GM21515 (cell line): Measurements from ENCODE around the gene PEG3.

Experiments used
- ATAC-seq: cut with Tn5 transposase; IDR thresholded peaks from one replicate; pipeline ENCODE4 v1.9.1; 2021; ENCODE audit not compliant: unreplicated experiment

Gene PEG3

DNA sequence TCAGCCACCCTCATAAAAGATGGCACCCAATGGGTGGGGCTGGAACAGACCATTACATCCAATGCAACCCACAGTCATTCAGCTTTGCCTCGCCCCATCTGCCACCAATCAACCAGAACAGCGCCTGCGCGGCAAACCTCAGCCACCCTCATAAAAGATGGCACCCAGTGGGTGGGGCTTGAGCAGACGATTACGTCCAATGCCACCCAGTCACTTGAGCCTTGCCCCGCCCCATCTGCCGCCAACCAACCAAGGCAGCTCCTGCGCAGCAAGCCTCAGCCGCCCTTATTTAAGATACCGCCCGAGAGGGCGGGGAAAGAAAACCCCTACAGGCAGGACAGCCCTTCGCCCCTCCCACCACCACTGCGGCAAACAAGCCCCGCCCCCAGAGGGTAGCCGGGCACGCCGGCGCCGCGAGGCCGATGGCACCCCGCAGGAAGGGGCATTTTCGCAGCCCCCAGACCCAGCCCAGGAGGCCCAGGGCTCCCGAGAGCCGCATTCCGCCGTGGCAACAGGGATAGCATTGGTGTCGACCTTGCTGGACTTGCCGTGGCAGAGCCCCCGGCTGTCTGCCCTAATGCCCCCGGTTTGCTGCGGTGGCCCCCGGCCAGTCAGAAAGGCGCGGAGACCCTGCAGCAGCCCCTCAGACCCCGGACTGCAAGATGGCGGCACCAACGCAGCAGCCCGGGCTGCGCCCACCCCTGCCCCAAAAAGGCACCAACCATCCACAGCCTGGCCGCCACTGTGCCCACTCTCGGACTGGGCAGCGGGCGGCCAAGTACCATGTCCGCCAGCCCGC lies 675 bp downstream of the PEG3 start:
- no peak for ATAC-seq

DNA sequence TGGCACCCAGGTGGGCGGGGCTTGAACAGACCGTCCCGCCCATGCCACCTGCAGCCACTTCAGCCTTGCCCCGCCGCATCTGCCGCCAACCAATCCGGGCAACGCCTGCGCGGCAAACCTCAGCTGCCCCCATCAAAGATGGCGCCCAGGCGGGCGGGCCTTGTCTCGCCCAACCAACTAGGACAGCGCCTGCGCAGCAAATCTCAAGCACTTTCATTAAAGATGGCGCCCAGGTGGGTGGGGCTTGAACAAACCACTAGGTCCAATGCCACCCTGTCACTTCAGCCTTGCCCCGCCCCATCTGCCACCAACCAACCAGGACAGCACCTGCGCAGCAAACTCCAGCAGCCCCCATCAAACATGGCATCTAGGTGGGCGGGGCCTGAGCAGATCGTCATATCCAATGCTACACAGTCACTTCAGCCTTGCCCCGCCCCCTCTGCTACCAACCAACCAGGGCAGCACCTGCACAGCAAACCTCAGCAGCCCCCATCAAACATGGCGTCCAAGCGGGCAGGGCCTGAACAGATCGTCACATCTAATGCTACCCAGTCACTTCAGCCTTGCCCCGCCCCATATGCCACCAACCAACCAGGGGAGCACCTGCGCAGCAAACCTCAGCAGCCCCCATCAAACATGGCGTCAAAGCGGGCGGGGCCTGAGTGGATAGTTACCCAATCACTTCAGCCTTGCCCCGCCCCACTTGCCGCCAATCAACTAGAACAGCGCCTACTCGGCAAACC lies 1.4 kb downstream of the PEG3 start:
- no peak for ATAC-seq

DNA sequence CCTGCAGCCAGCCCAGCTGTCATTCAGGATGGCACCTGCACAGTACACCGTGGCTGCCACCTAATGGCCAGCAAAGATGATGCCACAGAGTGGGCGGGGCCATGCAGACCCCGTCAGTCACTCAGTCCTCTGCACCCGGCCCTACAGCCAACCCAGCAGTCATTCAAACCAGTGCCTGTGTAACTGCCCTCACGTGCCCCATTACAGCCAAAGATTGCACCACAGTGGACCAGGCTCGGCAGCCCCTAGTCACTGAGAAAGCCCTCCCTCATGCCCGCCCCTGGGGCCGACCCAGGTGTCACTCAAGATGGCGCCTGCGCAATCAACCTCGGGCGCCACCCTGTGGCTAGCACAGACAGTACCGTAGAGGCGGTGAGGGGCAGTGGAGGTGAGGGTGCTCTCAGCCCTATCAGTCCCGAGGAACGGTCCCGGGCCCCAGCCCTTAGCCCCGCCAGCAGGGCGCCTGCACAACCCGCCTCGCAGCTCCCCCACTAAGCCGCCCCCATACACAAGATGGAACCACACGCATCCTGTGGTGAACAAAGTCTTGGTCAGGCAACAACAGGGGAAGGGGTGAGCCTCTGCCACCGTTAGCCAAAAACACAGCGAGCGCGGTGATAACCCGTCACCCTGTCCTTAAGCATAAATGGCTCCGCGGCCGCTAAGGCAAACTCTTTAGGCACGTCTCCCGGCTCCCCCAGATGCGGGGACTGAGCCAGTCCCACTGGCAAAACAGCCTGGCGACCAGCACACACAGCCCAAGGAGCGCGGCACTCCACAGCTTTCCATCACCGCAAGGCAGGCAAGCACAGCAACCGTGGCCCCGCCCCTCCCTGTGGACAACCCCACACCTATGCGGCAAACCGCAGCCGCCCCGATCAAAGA lies 2.3 kb downstream of the PEG3 start:
- ATAC-seq: no peak

DNA sequence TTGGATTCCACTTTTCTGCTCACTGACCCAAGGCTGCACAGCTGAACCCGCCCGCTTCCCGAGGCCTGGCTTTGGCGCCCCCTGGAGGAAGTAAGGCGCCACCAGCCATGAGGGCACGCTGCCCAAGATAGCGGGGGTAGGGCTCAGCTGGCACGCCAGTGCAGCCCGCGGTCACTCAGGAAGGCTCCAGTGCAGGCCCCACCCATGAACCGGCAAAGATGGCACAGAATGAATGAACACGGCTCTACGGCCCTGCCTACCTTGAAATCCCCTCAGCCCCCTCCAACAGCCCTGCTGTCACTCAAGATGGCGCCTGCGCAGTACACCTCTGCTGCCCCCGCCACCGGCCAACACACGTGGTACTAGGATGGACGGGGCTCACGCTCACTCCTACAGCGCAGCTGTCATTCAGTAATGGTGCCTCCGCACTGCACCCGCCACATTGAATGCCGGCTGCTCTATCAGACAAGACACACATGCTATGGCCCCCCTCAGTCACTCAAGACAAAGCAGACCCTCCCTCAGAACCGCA lies 3.0 kb downstream of the PEG3 start:
- no peak for ATAC-seq

DNA sequence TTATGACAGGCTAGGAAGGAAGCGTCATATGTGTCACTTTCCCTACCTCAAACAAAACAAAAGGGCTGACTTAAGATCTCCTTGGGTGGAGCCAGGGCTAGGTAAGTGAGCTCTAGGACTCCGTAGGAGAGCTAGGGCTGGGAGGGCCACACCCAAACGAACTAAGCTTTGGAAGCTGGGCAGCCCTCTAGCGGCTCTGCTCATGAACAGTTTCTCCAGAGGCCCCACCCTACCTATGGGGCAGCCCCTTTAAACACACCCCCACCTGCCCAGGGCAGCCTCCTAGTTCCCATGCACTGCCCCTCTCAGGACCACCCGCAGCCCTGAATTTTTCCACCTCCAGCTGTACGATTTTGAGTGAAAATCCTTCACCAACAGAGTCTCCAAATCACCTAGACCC lies 3.5 kb downstream of the PEG3 start:
- ATAC-seq: no peak

DNA sequence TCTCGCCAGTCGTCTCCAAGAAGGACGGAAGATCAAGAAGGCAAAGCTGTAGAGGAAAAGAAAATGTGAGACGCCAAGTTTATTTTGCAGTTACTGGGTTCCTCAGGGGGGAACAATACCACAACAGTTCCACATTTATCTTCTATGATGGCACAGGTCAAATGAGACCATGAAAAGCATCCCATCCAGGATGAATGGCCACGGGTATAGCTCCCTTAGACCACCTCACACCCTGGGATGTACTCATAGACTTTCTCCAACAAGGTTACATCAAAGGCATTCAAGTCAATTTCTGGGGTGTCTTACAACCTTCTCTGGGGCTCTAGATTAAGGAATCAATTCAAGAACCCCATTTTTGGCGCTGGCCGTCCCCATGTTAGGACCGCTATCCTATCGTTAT lies 4.5 kb downstream of the PEG3 start:
- no peak for ATAC-seq

DNA sequence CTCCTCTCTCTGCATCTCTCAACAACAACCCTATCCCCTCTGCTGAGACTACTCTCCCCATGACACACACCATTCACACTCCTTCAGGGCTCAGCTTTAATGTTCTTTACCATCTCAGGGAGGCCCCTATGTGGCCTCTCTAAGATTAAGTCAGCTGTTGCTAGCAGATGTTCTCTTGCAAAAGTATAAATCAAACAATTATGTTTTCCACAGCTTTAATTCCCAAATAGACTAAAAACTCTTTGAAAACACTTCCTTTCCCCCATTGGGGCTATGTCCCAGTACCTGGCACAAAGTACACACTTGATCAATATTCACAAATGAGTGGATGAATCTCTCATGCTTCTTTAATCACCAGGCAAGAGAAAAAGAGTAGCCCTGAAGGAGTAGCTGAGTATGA lies 5.1 kb downstream of the PEG3 start:
- no peak for ATAC-seq

DNA sequence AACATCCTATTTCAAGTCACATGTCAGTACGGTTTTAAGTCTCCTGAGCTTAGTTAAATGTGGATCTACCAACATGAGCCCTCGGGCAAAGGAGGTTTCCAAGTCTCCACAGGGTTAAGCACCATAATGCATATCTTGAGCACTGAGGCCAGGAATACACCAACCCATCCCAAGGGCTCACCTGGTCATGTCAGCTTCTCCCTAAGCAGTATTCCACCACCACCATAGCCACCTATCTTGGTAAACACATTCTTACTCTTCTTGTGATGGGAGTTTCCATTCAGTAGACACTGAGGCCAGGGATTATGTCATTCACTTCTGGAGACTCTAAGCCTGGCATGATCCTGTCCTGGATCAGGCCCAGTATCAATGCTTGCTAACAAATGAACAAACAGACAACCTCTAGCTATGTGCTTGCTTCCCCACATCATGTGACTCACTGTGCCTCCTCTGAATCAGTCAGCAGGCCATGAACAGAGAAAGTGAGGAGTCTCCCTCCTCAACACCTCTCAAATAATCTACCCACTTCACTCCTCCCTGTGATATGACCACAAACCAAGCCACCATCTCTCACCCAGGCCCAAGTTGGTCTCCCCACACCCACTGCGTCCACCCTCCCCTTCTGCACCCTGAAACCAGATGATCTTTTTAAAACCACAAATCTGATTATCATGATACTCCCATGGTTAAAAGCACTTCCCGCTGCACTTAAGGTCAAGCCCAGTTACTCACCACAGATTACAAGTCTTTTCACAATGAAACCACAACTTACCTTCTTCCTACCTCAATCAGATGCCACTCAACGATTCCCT lies 5.8 kb downstream of the PEG3 start:
- no peak for ATAC-seq

DNA sequence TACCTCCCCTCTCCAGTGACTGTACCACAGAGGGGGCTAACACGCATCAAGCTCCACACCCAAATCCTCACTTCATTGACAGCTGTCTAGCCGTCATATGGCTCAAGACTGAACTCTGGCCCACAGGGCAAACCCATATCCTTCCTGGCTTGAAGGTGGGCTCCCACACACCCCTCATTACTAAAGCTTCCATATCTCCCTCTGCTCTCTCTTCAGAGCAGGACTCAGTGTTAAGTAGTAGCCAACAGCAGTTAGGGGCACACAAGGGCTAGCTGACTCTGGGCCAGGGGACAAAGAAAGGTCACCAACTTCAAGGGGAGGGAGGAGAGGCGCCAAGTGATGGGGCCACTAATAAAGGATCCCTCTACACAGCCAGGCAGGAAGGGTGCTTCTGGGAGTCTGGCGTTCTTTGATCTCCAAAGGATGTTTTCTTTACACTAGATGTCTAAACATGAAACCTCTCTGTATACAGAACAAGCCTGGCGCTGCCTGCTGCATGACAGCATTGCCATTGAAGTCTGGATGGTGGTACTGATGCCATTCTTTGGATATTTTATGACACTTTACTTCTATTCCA lies 8.1 kb downstream of the PEG3 start:
- ATAC-seq: no peak

DNA sequence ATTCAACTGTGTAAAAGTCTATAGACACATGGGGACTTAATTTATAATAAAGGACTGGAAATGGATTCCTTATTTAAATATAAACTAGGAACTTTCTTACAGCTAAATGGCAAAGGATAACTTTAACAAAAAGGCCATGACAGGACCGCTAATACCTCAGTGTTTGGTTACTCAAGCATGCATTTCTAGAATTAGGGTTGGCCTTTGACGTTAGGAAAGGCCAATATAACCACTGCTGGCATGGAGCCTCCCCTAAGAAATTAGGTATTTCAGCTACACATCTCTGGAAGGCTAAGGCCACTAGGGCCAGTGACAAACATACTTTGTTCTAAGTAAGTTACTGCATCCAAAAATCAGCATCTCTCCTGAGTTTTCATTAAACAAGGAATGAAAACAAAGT lies 9.3 kb downstream of the PEG3 start:
- ATAC-seq: no peak

DNA sequence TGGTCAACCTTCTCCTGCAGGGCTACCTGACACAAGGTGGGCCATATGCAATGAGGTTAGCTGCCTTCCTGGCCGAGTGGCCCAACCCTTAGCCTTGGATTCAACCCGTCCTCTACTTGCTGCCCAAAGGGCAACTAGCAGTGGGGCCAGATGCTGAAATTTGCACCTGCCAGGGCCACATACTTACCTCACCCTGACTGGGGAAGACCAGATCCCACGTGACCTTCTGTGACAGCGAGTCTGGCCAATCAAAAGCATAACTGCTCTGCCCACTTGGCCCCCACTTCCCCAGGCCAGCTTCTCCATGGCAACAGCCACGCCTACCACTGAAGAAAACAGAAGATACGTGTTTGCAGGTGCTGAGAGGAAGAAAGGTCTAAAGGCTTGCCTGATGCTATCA lies 10.9 kb downstream of the PEG3 start:
- no peak for ATAC-seq

DNA sequence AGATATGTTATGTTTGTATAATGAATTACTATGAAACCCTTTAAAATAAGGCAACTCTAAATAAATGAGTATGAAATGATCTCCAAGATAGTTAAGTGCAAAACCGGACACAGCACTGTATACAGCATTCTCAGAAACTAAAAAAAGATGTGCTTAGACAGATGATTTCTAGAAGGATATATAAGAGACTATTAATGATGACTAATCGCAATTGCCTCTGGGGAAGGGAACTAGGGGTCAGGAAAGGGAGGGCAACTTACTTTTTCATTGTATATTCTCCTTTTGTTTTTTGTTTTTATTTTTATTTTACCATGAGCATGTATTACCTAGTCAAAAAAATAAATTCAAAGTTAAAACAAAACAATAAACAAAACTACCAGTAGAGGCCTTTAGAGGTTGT lies 12.8 kb downstream of the PEG3 start:
- no peak for ATAC-seq

DNA sequence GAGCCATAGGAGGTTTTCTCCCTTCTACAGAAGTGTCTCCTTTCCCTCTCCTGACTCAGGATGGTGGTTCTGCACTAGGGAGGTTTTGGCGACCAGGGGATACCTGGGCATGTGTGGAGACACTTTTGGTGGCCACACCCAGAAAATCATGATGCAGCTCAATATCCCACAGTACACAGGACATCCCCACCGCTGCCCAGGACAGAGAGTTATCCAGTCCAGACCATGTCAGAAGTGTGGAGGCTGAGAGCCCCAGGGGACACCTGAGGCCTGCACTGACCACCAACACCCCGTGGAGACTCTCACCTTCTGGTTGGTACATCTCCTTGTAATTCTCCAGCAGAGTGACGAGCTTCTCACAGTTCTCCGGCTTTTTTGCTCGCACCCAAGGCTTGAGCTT lies 16.6 kb downstream of the PEG3 start:
- ATAC-seq: no peak

DNA sequence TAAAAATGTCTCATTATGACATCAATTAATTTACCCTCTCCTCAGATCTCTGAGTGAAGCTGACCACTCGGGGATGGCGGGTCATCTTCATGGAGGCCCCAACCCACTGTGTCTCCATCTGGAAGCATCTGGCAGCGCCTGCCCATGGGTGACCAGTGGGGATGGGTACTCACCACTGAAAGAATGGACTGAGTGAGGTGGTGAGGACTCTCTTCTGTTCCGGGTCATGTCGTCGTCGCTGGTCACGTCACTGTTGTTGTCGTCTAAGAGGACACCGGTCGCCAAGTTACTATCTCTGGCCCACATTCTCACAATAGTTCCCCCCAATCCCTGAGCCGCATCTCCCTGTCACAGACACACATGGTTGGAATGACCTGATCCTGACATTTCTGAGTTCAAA lies 17.1 kb downstream of the PEG3 start:
- no peak for ATAC-seq

DNA sequence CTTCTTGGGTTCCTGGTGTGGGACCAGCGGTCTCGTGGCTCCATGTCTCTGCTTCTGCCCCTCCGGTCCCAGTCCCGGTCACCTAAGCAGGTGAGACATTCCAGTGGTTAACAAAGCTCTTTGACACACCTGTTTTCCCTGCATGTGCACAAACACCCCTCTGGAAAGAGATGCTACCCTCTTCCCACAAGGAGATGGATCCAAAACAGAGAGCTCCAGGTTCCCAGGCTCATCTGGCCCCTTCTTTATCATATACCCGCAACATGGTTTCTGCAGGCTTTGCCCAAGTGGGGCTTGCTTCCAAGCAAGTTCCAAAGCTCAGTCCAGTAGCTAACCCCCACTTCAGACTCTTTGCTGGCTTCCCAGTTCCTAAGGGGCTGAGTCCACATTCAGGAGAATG lies 17.8 kb downstream of the PEG3 start:
- no peak for ATAC-seq

DNA sequence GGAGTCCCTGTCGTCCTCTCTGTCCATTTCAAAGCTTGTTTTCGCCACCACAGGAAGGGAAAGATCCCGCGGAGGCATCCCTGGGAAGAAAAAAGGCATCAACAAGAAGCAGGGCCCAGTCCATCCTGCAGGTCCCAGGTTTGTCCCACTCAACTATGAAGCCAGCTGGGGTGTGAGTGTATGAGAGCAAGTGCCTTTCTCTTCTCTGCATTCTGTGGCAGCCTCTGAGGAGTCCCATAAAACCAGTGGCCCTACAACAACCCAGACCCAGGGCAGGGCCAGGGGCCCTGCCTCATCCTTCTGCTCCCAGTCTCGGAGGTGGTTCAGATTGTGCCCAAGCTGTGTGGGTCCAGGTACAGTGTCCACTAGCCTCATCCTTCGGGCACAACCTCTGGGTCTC lies 18.9 kb downstream of the PEG3 start:
- ATAC-seq: no peak

DNA sequence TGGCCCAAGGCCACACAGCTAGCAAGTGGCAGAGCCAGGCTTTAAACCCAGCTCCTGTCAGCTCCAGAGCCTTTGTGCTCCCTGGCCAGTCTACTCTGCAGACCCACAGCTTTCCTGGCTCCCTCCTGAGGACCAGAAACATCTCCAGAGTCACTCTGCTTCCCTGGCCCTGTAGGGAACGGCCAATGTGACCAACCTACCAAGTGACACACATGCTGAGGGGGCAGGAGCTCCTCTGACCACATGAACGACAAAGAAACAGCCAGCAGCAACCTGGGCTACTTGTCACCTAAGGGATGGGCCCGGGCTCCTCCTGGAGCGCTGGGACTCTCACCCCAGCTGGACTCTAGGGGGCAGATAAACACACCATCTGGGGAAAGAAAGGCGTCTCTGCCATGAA lies 19.3 kb downstream of the PEG3 start:
- no peak for ATAC-seq

DNA sequence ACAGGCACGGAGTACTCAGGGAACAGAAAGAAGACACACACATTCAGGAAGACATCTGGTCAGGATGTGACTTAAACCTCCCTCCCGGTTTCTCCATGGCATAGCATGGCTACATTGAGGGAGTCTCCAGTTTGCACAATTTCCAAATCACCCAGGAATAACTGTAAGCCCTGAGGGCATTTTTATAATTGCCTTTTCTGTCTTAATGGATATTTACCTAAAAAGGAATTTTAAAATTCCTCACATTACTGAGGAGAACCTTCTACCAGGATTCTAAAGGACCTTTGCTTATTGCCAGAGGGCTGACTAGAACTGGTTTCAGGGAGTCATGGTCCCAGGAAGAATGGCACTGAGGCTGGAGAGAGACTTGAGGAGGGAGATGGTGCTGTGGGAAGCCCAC lies 21.4 kb downstream of the PEG3 start:
- no peak for ATAC-seq

DNA sequence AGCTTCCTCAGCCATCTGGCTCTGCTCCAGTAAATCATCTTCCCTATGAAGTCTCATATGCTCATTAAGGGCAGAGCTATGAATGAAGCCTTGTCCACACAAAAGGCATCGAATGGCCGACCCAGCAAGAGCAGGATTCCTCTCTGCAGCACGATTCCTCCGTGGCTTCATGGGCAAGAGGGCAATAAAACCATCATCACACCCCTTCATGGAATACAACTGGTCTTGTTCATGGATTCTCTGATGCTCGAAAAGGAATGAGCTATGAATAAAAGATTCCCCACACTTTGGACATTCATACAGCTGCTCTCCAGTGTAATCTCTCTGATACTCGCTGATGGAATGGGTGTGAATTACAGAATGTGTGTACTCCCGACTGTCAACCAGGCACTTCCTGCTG lies 25.9 kb downstream of the PEG3 start:
- no peak for ATAC-seq

DNA sequence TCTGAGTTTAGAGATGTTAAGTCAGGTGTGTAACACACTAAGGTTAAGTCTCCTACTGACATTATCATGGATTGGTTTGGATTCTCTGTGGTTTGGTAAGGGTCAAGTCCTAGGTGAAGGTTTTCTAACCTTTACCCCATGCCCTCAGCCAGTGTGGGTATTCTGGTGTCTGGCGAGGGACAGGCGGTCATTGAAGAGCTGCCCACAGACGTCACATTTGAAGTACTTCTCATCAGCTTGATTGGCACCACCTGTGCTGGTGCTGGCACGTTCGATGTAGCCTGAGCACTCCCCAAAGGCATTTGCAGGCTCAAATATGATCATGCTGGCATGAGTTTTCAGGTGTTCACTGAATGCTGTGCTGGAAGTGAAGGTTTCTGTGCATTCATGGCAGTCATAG lies 27.0 kb downstream of the PEG3 start:
- ATAC-seq: no peak
